Esophagus squamous epithelium (tissue), 4 donors: ENCODE measurements around the gene B4GALNT4.

Experiments
- CTCF ChIP-seq, 6 experiments: fragments of 450-650 bp in 4 of 6; fragments of 200-600 bp in 2 of 6; sonication (generic) in 2 of 6; IDR thresholded peaks; one replicate each; pipeline ENCODE4 v1.5.1; 2016 to 2019; ENCODE audit warnings: antibody characterized with exemption in 6 of 6, mild to moderate bottlenecking in 4 of 6, moderate library complexity in 4 of 6
- POLR2A ChIP-seq, 4 donors: fragments of 450-650 bp; IDR thresholded peaks; one replicate each; pipeline ENCODE4 v1.6.1; 2017; ENCODE audit warnings: antibody characterized with exemption in 4 of 4, mild to moderate bottlenecking in 4 of 4, moderate library complexity in 3 of 4

DNA sequence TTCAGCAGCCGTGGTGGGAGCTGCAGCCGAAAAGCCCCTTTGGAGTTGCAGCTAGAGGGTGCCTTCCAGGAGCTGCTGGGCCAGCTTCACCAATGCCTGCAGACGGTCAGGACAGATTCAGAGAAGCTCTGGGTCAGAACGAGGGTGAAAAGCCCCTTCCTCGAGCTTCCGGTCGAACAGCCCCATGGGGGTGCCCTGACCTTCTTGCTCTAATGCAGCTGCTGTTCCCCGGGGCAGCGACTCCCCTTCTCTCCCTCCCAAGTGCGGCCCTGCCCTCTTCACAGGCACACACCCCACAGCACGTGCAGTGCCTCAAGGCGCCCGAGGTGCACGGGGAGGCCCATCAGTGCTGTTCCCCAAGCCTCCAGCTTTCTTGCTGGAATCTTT lies 39.0 kb upstream of the B4GALNT4 start:
- TF ChIP-seq CTCF (IDR thresholded peaks at IDR 0.05) (no peak), POLR2A (IDR thresholded peaks at IDR 0.05) (no peak)
